HEK293T (cell line): ENCODE results near the gene FOXK2.

Experiments used
- CTCF ChIA-PET: fragments of 350-600 bp; formaldehyde crosslinking; extraction: SDS; loops from one replicate; lab custom pipeline; 2021; ENCODE audit warnings: antibody characterized with exemption, inconsistent platforms; lab: Yijun Ruan, JAX
- POLR2A ChIA-PET: fragments of 350-600 bp; formaldehyde crosslinking; extraction: SDS; loops from one replicate; lab custom pipeline; 2020; ENCODE audit warnings: antibody characterized with exemption, inconsistent platforms; lab: Yijun Ruan, JAX
- DNase-seq: peaks from one replicate; pipeline ENCODE4 v3.0.0; 2012; ENCODE audit warnings: mixed read lengths; ENCODE audit errors: extremely low spot score
- ARNT ChIP-seq: fragments of 450-650 bp; IDR thresholded peaks from 2 replicates; pipeline ENCODE4 v1.6.1; 2017; ENCODE audit warnings: mild to moderate bottlenecking
- BHLHE40 ChIP-seq: fragments of 450-650 bp; IDR thresholded peaks from 2 replicates; pipeline ENCODE4 v1.6.1; 2016; ENCODE audit warnings: mild to moderate bottlenecking, moderate library complexity, borderline replicate concordance
- CTBP1 ChIP-seq: fragments of 450-650 bp; IDR thresholded peaks from 2 replicates; pipeline ENCODE4 v1.6.1; 2016; ENCODE audit warnings: borderline replicate concordance
- ELF4 ChIP-seq: fragments of 450-650 bp; IDR thresholded peaks from 2 replicates; pipeline ENCODE4 v1.6.1; 2017; ENCODE audit warnings: antibody characterized with exemption
- FOXA1 ChIP-seq: fragments of 450-650 bp; IDR thresholded peaks from 2 replicates; pipeline ENCODE4 v1.6.1; 2016; ENCODE audit warnings: mild to moderate bottlenecking
- FOXK2 ChIP-seq: fragments of 450-650 bp; IDR thresholded peaks from 2 replicates; pipeline ENCODE4 v1.6.1; 2016; ENCODE audit warnings: mild to moderate bottlenecking
- FOXM1 ChIP-seq: fragments of 450-650 bp; IDR thresholded peaks from 2 replicates; pipeline ENCODE4 v1.6.1; 2017; ENCODE audit warnings: mild to moderate bottlenecking, borderline replicate concordance
- HDGF ChIP-seq: fragments of 450-650 bp; IDR thresholded peaks from 2 replicates; pipeline ENCODE4 v1.6.1; 2017; ENCODE audit warnings: antibody characterized with exemption, borderline replicate concordance
- L3MBTL2 ChIP-seq: fragments of 450-650 bp; conservative IDR thresholded peaks from 2 replicates; pipeline ENCODE4 v1.6.1; 2016; ENCODE audit warnings: mild to moderate bottlenecking
- LEF1 ChIP-seq: fragments of 450-650 bp; IDR thresholded peaks from 2 replicates; pipeline ENCODE4 v1.6.1; 2017; ENCODE audit warnings: mild to moderate bottlenecking, borderline replicate concordance
- NFRKB ChIP-seq: fragments of 450-650 bp; IDR thresholded peaks from 2 replicates; pipeline ENCODE4 v1.6.1; 2016; ENCODE audit warnings: mild to moderate bottlenecking, moderate library complexity
- SP1 ChIP-seq: fragments of 450-650 bp; IDR thresholded peaks from 2 replicates; pipeline ENCODE4 v1.6.1; 2017
- SUZ12 ChIP-seq: fragments of 450-650 bp; IDR thresholded peaks from 2 replicates; pipeline ENCODE4 v1.6.1; 2016; ENCODE audit warnings: mild to moderate bottlenecking
- TARDBP ChIP-seq: fragments of 450-650 bp; IDR thresholded peaks from 2 replicates; pipeline ENCODE4 v1.6.1; 2016
- ZNF384 ChIP-seq: fragments of 450-650 bp; IDR thresholded peaks from 2 replicates; pipeline ENCODE4 v1.6.1; 2016
- TF ChIP-seq, protein P1 (sequence below): fragments of 450-650 bp; IDR thresholded peaks from 2 replicates; pipeline ENCODE4 v1.6.1; 2016

The FOXK2 gene

DNA sequence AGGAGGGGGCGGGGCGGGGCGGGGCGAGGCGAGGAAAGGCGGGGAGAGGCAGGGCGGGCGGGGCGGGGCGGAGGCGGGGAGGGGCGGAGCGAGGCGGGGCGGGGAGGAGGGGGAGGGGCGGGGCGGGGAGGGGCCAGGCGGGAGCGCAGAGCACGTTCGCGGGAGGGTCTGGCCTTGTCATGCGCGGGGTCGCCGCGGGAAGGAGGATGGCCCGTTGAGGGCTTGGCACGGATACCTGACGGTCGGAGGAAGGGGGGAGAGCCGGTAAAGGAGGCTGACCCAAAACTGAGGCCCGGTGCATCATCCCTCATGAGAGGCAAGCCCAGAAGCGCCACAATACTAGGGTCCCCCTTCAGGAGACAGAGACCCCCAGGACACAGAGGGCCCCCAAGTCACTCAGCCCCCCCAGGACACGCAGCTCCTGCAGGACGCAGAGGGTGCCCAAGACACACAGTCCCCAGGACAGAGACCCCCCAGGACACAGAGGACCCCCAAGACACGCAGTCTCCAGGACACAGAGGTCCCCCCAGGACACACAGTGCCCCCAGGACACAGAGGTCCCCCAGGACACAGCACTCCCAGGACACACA lies 129.3 kb downstream of the FOXK2 start:
- DNase-seq, result peak; percentile 73
- TF ChIP-seq ZNF384 (no peak), LEF1 (no peak), CTBP1 (no peak), HDGF (no peak), SUZ12 (no peak), TARDBP (no peak), FOXA1 (no peak), BHLHE40 (no peak), SP1 (no peak), FOXK2 (no peak), L3MBTL2 (no peak), ARNT (no peak), NFRKB (no peak), FOXM1 (no peak), ELF4 (no peak)
- TF ChIP-seq, protein P1, sequence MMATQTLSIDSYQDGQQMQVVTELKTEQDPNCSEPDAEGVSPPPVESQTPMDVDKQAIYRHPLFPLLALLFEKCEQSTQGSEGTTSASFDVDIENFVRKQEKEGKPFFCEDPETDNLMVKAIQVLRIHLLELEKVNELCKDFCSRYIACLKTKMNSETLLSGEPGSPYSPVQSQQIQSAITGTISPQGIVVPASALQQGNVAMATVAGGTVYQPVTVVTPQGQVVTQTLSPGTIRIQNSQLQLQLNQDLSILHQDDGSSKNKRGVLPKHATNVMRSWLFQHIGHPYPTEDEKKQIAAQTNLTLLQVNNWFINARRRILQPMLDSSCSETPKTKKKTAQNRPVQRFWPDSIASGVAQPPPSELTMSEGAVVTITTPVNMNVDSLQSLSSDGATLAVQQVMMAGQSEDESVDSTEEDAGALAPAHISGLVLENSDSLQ, result no peak
- ChIA-PET CTCF (no interaction called here), POLR2A (no interaction called here)

DNA sequence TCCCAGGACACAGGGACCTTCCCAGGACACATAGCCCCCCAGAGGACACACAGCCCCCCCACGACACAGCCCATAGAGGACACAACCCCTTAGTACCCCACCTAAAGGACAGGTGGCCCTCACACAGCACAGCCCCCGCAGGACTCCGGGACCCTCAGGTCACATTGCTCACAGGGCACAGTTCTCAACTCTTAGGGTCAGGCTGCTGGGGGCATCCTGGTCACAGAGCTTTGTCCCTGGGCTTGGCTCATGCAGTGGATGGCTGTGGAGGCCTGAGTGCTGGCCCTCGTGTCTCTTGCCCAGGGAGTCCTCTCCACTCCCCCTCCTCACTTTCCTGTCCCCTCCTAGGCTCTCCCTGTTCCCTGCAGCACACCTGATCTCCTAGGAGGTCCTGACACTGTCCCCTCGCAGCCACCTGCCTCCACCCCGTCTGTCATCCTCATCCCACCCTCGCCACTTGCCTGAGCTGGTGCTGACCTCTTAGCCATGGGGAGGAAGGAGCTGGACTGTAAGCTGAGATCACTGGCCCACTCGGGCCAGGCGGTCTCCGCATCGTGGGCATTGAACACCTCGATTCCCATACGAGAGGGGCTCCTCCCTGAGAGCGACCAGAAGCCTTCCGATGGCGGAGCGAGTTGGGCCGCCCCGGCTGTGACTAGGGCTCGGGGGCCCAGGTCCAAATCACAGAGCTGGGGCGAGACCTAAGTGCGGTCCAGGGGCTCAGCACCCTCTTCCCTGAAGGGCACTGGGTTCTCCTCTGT lies 130.1 kb downstream of the FOXK2 start:
- no peak for DNase-seq
- ChIA-PET CTCF (no interaction called here), POLR2A (no interaction called here)
- TF ChIP-seq LEF1 (no peak), BHLHE40 (no peak), L3MBTL2 (no peak), CTBP1 (no peak), TARDBP (no peak), SUZ12 (no peak), FOXM1 (no peak), ELF4 (no peak)

DNA sequence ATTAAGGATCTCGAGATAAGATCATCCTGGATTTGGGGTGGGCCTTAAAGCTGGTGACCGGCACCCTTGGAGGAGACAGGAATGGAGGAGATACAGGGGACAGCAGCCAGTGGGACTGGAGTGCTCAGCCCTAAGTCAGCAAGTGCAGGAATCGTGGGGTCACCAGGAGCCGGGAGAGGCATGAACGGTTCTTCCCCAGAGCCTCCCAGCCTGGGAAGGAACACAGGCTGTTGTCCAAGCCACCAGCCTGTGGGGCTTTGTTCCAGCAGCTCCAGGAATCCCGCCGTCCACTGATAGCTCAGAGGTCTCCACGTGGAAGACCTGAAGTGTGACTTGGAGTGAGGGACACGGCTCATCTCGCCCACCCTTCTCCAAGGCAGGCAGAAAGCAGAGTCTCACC lies 131.2 kb downstream of the FOXK2 start:
- ChIA-PET POLR2A (no interaction called here), CTCF (no interaction called here)
- no peak for DNase-seq
- TF ChIP-seq TARDBP (no peak), ELF4 (no peak), FOXA1 (no peak)

DNA sequence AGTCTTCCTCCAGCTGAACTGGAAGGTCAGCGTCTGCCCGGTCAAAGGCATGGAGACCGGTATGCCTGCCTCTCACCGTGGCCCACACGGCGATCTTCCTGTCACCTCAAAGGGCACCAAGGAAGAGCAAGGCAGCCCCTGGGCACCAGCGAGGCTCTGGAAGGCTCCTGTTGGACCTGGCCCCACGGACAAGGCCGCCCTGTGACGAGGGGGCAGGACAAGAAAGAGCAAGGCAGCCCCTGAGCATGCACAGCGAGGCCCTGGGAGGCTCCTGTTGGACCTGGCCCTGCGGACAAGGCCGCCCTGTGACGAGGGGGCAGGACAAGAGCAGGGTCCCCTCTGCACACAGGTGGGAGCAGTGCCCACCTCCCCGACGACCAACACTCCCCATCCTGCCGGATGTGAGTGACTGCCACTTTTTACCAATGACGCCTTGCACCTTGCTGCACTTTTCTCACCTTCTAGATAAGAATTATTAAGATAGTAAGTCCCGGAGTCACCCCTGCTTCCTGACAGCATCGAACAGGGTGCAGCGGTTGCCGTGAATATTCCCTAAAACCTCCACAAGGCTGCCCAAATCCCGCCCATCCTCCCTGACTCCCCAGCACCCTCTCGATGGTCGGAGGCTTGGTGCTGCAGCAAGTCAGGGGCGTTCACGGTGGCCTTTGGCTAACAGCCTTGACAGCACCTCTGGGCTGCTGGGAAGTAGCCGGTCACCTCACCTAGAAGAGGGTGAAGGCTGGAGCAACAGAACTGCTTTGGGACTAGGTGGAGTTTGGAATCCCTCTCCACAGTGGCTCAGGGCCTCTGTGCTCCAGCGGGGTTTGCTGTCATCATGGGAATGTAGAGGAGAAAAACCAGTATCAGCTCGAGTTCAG lies 134.4 kb downstream of the FOXK2 start:
- no peak for TF ChIP-seq L3MBTL2
- no peak for TF ChIP-seq ELF4
- TF ChIP-seq SUZ12, result no peak
- TF ChIP-seq HDGF, result no peak
- TF ChIP-seq, protein P1, result no peak
- no peak for TF ChIP-seq LEF1
- no peak for TF ChIP-seq FOXK2
- TF ChIP-seq TARDBP, result no peak
- no peak for TF ChIP-seq SP1
- no peak for TF ChIP-seq CTBP1
- TF ChIP-seq BHLHE40, result no peak
- TF ChIP-seq FOXA1, result no peak
- no peak for TF ChIP-seq FOXM1
- TF ChIP-seq ZNF384, result no peak
- TF ChIP-seq NFRKB, result no peak
- no peak for TF ChIP-seq ARNT
- ChIA-PET POLR2A (no interaction called here), CTCF (no interaction called here)
- DNase-seq, result no peak
